Epithelial cell of proximal tubule (primary cell): ENCODE results near the gene DPM1. TPM values are rescaled to one million over a fixed set of nuclear protein-coding genes. Genes with fewer than 3 reads are reported as not detected.

Source experiments
- DNase-seq: peaks from one replicate; pipeline ENCODE4 v3.0.0-alpha.2; 2011; ENCODE audit warnings: low read depth
- H3K4me3 ChIP-seq: 2 replicates; pipeline ENCODE4 v1.5.1; 2011; ENCODE audit warnings: low read depth, mild to moderate bottlenecking, low read length
- total RNA-seq: library from RNA; depleted of rRNA; stranded (reverse); fragments of >200 nt; gene quantifications from 2 replicates; pipeline ENCODE4 v1.2.3, GENCODE V29; 2015
- TF ChIP-seq, protein P1 (sequence below): conservative IDR thresholded peaks from 2 replicates; pipeline ENCODE4 v1.5.1; 2012; ENCODE audit warnings: low read depth, mild to moderate bottlenecking, low read length

Gene DPM1
- total RNA-seq, 1 donor from 2014 or later = 74.3 TPM

DNA sequence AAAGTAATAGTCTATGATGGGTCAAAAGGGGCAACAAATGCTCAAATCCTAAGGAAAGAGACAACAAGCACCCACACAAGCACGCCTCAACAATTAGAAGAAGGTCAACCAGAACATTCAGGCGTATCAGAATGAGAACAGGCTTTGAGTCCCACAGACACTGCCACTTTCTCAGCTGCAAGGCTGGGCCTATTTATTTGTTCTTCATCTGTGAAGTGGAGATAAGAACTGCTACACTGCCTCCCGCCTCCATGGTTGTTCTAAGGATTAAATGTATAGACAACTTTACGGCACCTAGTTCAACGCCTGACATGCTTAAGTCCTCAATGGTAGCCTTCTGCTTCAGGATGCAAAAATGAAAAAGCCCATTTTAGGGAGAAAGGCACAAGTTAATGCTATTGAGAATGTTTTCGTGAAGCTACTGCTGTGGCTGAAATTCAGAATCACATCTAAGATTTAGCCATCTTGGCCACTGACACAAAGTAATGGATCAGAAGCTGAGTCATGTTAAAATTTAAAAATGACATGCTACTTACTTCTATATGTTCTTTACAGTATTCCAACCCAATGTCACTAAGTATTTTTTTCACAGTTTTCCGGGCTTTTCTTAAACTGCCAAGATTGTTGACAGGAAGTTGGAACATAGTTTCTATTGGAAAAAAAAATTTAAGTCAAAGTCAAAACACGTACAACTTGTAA lies 54.8 kb downstream of the DPM1 start:
- H3K4me3 ChIP-seq = no peak overlapping the region
- no peak for DNase-seq
- TF ChIP-seq, protein P1, sequence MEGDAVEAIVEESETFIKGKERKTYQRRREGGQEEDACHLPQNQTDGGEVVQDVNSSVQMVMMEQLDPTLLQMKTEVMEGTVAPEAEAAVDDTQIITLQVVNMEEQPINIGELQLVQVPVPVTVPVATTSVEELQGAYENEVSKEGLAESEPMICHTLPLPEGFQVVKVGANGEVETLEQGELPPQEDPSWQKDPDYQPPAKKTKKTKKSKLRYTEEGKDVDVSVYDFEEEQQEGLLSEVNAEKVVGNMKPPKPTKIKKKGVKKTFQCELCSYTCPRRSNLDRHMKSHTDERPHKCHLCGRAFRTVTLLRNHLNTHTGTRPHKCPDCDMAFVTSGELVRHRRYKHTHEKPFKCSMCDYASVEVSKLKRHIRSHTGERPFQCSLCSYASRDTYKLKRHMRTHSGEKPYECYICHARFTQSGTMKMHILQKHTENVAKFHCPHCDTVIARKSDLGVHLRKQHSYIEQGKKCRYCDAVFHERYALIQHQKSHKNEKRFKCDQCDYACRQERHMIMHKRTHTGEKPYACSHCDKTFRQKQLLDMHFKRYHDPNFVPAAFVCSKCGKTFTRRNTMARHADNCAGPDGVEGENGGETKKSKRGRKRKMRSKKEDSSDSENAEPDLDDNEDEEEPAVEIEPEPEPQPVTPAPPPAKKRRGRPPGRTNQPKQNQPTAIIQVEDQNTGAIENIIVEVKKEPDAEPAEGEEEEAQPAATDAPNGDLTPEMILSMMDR = no peak

DNA sequence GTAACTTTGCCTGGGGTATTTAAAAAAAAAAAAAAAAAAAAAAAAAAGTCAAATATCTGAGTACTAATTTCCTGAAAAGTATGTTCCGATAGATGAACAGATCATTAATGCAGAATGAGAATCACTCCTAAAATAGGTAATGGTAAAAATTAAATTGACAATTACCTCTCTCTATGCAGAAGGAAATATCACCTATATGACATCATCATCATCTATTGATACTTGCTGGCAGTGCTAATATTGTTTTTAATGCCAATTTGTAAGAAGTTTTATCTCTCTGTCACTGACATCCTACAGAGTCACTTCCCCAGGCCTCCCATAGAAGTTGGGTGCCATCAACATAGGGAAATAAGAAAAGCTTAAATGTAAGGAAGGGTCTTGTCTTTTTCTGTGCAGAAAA lies 57.0 kb downstream of the DPM1 start:
- no peak for DNase-seq
- H3K4me3 ChIP-seq = no peak overlapping the region
- TF ChIP-seq, protein P1 = no peak

DNA sequence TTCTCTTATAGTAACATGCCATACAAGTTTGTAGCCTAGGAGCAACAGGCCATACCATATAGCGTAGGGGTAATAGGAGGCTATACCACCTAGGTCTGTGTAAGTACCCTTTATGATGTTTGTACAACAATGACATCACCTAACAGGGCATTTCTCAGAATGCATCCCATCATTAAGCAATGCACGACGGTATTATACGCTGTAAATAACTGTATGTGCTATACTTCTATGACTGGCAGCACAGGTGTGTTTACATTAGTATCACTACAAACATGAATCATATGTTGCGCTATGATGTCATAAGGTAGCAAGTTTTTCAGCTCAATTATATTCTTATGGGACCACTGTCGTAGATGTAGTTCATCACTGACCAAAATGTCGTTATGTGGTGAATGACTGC lies 58.1 kb downstream of the DPM1 start:
- no peak for DNase-seq

DNA sequence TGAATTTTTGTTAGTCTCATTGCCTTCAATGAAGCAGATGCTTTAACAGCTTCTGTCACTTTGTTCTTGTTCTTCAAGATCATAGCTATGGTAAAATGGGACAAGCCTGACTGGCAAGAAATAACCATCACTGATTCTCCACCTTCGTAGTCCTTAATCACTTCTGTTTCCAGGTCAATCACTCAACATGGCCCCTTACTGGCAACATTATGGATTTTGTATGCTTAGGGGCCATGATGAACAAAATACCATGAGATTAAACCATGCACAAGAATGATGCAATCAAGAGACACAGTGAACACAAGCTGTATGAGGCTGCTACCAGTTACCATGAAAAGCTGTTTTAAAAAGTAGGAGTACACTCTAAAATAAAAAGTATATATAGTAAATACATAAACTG lies 59.9 kb downstream of the DPM1 start:
- H3K4me3 ChIP-seq = no peak overlapping the region
- TF ChIP-seq, protein P1 = no peak
- DNase-seq = no peak

More for the DNA sequence above, 58.1 kb downstream of the DPM1 start:
- no peak overlapping the region for H3K4me3 ChIP-seq
- TF ChIP-seq, protein P1 = no peak

DNA sequence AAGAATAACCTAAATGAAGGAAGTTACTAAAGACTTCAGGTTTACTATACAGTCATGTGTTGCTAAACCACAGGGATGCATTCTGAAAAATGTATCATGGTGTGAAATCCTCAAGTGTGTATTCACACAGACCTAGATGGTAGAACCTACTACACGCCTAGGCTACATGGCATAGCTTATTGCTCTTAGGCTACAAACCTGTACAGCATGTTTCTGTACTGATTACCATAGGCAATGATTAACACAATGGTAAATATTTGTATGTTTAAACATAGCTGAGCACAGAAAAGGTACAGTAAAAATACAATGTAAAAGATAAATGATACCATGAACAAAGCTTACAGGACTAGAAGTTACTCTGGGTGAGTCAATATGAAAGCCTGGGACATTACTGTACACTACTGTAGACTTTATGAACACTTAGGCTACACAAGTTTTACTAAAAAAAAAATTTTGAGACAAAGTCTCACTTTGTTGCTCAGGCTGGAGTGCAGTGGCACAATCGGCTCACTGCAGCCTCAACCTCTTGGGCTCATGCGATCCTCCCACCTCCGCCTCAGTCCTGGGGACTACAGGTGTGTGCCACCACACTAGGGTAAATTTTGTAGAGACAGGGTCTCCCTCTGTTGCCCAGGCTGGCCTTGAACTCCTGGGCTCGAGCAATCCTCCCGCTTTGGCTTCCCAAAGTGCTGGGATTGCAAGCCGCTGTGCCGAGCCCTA lies 63.1 kb downstream of the DPM1 start:
- no peak for DNase-seq
- TF ChIP-seq, protein P1 = no peak

DNA sequence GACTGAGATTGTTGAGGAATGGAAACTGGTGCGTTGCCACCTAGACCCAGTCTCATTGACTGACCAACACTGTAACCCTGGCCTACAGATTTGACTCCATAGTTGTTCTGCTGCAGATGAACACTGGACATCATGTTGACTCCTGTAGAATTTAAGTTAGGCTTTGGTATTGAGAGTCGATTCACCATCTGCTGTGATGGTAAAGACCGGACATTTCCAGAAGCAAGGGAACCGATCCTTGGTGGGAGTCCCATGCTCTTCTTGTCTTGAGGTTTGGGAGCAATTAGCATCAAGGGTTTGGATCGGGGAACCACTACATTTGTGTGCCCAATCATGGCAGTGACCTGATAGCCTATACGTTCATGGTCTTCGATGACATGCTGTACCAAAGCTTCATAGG lies 64.7 kb downstream of the DPM1 start:
- TF ChIP-seq, protein P1 = no peak

More for the DNA sequence above, 63.1 kb downstream of the DPM1 start:
- H3K4me3 ChIP-seq = no peak overlapping the region

More for the DNA sequence above, 64.7 kb downstream of the DPM1 start:
- DNase-seq = no peak
- no peak overlapping the region for H3K4me3 ChIP-seq
